ENCODE results near the gene ANKS4B.

Gene ANKS4B

DNA sequence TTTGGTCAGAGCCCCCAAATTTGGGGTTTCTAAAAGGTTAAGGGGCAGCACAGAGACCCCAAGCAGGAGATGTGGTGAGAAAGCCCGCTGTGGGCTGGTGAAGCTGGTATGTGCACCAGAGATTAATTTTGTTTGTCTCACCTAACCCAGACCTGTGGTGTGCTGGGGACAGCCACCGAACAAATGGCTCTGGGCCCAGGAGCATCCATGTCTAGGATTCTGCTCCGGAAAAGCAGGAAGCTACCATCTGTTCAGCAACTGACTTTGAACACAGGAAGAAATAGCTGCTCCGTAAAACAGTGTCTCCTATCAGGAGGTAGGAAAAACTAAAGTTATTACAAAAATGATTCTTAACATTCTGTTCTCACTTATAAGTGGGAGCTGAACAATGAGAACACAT is 19.4 kb upstream of the ANKS4B start:
- no peak for DNase-seq (ENCODE audit: low read depth in 2 of 2)
- TF ChIP-seq, protein P1, sequence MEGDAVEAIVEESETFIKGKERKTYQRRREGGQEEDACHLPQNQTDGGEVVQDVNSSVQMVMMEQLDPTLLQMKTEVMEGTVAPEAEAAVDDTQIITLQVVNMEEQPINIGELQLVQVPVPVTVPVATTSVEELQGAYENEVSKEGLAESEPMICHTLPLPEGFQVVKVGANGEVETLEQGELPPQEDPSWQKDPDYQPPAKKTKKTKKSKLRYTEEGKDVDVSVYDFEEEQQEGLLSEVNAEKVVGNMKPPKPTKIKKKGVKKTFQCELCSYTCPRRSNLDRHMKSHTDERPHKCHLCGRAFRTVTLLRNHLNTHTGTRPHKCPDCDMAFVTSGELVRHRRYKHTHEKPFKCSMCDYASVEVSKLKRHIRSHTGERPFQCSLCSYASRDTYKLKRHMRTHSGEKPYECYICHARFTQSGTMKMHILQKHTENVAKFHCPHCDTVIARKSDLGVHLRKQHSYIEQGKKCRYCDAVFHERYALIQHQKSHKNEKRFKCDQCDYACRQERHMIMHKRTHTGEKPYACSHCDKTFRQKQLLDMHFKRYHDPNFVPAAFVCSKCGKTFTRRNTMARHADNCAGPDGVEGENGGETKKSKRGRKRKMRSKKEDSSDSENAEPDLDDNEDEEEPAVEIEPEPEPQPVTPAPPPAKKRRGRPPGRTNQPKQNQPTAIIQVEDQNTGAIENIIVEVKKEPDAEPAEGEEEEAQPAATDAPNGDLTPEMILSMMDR (IDR thresholded peaks at IDR 0.05; ENCODE audit: low read depth, low read length): no peak
- no peak overlapping the region for H3K4me3 ChIP-seq (replicated peaks in 1 of 2; ENCODE audit: low read depth in 2 of 2, low read length in 2 of 2)

DNA sequence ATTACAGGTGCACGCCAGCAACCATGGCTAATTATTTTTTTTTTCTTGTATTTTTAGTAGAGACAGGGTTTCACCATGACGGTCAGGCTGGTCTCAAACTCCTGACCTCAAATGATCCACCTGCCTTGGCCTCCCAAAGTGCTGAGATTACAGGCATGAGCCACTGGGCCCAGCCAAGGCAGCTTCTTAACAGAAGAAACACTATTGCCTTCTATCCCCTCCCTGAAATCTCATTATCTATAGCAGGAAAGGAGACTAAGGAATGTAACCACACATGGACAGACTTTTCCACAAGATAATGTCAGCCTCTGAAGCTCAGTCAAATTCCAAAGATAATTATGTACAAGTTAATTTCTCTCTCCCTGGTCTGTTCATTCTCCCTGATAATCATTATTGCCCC is 16.4 kb upstream of the ANKS4B start:
- TF ChIP-seq, protein P1 (IDR thresholded peaks at IDR 0.05; ENCODE audit: low read depth, low read length): no peak
- no peak for DNase-seq (ENCODE audit: low read depth in 2 of 2)
- no peak overlapping the region for H3K4me3 ChIP-seq (replicated peaks in 1 of 2; ENCODE audit: low read depth in 2 of 2, low read length in 2 of 2)

DNA sequence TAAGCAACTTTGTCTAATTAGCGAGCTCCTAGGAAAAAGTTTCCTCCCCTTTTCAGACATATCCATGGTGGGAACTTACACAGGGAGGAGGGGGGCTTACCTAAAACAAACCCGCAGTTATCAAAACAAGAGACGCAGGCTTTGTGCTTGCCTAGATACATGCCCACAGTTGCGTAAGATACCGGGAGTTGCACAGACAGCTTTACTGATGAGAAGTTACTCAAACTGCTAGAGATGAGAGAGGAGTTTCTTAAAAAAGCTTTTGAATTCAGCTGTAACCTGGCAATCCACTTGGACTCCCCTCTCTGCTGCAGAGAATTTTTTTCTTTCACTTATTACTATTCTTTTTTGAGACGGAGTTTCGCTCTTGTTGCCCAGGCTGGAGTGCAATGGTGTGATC is 15.3 kb upstream of the ANKS4B start:
- no peak overlapping the region for H3K4me3 ChIP-seq (replicated peaks in 1 of 2; ENCODE audit: low read depth in 2 of 2, low read length in 2 of 2)
- DNase-seq (ENCODE audit: low read depth in 2 of 2): peak in 1 of 2 donors; percentile 15
- TF ChIP-seq, protein P1 (IDR thresholded peaks at IDR 0.05; ENCODE audit: low read depth, low read length): no peak

DNA sequence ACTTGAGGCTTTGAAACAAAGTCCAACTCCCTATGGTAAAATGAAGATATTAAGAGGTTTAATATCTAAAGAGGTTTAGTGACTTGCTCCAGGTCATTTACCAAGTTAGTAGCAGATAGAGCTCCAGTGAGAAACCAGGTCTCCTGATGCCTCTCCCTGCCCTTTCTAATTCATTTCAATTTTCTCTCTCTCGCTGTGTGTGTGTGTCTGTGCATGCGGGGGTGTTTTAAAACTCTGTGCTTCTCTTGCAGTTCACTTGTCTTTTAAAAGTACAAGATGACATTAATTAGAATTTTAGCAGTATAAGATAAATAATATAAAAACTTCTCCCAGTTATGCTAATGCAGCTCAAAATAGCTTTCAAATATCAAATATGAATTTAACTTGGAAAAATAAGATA is 13.9 kb upstream of the ANKS4B start:
- H3K4me3 ChIP-seq (replicated peaks in 1 of 2; ENCODE audit: low read depth in 2 of 2, low read length in 2 of 2): no peak overlapping the region
- TF ChIP-seq, protein P1 (IDR thresholded peaks at IDR 0.05; ENCODE audit: low read depth, low read length): no peak
- DNase-seq (ENCODE audit: low read depth in 2 of 2): no peak

DNA sequence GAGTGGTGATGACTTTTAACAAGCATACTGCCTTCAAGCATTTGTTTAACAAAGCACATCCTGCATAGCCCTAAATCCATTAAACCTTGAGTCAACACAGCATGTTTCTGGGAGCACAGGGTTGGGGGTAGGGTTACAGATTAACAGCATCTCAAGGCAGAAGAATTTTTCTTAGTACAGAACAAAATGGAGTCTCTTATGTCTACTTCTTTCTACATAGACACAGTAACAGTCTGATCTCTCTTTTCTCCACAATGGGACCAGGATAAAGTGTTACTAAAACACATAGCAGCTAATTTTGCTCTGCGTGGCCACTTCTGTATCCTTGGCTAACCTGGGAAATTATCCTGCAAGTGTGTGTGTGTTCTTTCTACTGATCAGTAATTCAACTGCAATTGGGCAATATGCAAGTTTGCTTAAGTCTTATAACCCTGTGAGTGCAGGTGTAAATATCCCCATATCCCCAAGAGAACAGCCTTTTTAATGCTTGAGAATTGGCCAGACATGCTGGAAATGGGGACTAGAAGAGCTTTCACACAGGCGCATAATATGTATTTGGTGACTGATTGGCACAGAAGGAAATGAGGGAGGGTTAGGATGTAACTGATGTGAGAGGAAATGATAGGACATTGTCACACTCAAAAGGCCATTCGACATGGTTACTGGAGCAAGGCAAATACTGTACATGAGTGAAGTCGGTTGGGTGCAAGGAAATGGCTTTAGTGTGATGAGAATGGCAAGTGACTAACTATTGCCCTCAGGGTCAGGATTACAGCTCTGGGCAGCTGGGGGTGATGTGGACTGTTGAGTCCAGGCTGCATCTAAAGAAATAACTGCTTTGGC is 10.8 kb upstream of the ANKS4B start:
- H3K4me3 ChIP-seq (replicated peaks in 1 of 2; ENCODE audit: low read depth in 2 of 2, low read length in 2 of 2): no peak overlapping the region
- no peak for DNase-seq (ENCODE audit: low read depth in 2 of 2)
- TF ChIP-seq, protein P1 (IDR thresholded peaks at IDR 0.05; ENCODE audit: low read depth, low read length): no peak

DNA sequence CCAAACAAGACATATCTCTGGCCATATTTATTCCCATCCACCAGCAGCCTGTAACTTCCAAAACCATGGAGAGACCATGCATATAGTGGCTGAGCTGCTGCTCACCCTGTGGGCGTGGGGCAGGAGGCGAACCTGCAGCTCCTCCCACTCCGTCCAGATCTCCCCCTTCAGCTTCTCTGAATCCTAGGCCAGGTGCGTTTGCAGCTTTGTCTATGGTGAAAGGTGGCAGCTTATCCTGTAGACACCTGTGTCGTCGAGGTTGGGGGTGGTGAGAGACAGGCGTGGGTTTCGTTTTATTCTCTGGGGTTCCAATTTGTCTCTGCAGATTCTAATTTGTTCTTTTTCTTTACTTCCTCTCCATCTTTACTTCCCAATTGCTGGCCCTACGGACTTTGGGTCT is 9.7 kb upstream of the ANKS4B start:
- no peak for DNase-seq (ENCODE audit: low read depth in 2 of 2)
- TF ChIP-seq, protein P1 (IDR thresholded peaks at IDR 0.05; ENCODE audit: low read depth, low read length): no peak
- H3K4me3 ChIP-seq (replicated peaks in 1 of 2; ENCODE audit: low read depth in 2 of 2, low read length in 2 of 2): no peak overlapping the region

Measured in cardiac fibroblast (primary cell).